GM18517 (cell line): ENCODE data around the gene UHMK1.
A peak's percentile ranks its signal among the peaks of the same experiment; 100 is the strongest.

Experiments used
- ATAC-seq: cut with Tn5 transposase; IDR thresholded peaks from one replicate; pipeline ENCODE4 v1.9.1; 2021; ENCODE audit warnings: mild to moderate bottlenecking, moderate library complexity; ENCODE audit not compliant: unreplicated experiment

The UHMK1 gene

DNA sequence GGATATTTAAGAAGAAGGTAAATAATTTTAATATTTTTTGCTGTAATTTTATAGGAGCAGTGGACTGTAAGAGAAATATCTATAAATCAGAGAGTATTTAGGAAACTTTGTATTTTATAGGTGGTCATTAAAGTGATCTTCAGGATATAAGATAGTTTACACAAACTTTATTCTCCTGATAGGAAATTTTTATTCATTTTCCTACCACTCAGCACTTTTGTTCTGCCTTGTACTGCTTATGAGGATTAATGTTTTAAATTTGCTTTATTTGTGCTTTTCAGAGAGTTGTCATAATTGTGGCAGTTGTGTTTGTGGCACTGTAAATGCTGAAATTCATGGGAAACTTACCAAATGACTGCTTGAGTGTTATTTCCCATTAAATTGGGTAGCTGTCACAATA lies 29.7 kb downstream of the UHMK1 start:
- no peak for ATAC-seq

- peak; percentile 88 for ATAC-seq
Observed at GRCh38 chr1:162530307-162530987, 32.8 kb downstream of the UHMK1 start.

DNA sequence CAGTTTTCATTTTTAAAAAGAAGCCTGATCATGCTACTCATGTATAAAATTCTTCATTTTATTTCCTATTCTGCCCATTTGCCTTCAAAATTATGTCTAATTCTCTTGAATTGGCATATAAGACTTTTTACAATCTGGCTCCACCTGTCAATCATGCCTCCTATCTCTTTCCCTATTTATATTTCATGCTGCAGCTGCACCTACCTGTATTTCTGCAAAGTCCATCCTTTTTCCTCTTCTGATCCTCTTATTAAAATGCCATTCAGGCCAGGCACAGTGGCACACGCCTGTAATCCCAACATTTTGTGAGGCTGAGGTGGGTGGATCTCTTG lies 33.3 kb downstream of the UHMK1 start:
- ATAC-seq, result no peak

DNA sequence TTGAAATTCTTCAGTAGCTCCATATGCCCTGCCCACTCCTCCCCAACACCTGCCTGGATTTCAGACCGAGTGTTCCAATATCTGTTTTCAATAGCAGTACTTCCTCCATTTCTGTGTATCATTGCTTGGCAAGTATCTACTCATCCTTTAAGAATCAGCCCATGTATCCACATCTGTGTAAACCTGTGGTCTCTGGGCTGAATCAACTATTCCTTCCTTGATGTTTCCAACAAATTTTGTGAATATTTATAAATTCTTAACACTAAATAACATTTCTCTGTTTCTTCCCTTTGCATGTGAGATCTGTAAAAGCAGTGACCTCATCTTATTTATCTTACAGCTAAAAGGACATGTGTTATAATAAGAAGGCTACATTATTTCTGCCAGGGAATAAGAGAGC lies 37.9 kb downstream of the UHMK1 start:
- ATAC-seq, result no peak

GRCh38 chr1:162536511-162536910 lies 38.9 kb downstream of the UHMK1 start:
- no peak for ATAC-seq

DNA sequence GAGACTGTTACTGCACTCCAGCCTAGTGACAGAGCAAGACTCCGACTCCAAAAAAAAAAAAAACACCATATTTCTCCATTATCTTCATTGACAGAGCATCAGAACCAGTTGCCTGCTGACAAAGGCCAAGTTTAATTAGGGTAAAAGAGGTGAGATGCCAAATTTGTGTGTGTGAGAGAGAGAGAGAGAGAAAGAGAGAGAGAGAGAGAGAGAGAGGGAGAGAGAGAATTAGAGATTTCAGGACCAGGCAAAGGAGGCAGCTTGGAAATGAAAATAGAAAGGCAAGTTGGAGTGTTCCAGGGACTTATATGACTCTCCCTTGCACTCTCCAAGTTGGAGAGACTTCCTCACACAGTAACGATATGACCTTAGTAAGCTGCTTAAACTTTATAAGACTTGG lies 39.6 kb downstream of the UHMK1 start:
- no peak for ATAC-seq

GRCh38 chr1:162538815-162539431 lies 41.3 kb downstream of the UHMK1 start:
- no peak for ATAC-seq

GRCh38 chr1:162541619-162542141 lies 44.1 kb downstream of the UHMK1 start:
- ATAC-seq, result no peak

DNA sequence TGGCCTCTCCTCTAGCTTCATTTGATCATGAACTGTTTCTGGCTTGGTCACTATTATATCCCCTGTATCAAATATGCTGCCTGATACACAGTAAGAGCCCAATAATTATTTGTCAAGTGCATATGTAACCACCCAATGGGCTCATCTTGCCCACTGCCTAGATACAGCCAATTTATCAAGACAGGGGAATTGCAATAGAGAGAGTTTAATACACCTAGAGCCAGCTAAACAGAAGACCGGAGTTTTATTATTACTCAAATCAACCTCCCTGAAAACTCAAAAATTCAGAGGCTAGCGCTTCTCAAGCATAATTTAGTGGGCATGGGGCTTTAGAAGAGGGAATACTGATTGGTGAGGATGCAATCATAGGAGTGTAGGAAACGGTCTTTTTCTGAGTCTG lies 45.6 kb downstream of the UHMK1 start:
- ATAC-seq, result no peak

DNA sequence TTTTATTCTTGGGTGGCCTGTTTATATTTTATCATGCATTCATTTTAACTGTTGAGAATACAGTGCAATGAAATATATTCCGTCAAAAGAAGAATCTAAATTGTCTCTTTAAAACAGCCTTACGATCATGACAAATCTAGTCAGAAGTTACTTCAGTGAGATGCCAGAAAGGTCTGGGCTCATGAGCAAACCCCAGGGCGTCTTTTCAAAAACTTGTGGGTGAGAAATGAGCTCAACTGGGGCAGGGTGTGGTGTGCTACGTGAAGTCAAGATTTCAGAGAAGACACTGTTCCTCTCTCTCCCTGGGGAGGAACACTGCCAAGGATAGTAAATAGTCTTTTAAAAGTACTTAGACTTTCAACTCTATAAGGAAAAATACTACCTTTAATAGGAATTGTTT lies 50.6 kb downstream of the UHMK1 start:
- ATAC-seq, result no peak

DNA sequence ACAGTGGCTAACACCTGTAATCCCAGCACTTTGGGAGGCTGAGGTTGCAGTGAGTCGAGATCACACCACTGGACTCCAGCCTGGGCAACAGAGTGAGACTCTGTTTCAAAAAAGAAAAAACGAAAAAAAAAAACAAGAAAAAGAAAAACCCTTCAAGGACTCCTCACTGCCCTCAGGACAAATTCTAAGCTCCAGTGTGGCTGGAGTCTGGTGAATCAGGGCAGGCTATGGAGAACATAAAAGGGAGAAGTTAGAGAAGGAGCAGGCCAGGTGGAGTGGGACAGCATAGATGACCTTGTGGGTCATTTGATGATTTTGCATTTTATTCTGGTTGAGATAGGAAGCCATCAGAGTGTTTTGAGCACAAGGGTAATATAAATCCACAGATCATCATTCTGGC lies 51.4 kb downstream of the UHMK1 start:
- no peak for ATAC-seq

DNA sequence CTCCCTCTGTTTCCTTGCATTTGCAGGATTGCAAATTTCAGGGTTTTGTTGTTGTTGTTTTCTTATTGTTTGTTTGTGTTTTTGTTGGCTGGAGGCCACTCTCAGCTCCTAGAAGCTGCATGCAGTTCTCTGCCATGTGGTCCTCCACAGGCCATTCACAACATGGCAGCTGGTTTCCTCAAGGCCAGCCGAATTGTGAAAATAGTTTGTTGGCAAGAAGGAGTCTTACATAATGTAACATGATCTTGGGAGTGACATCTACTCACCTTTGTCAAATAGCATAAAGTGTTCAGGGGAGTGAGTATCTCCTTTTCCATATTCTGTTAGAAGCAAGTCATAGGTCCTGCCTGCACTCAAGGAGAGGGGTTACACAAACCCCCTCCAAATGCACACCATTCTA lies 53.3 kb downstream of the UHMK1 start:
- no peak for ATAC-seq

DNA sequence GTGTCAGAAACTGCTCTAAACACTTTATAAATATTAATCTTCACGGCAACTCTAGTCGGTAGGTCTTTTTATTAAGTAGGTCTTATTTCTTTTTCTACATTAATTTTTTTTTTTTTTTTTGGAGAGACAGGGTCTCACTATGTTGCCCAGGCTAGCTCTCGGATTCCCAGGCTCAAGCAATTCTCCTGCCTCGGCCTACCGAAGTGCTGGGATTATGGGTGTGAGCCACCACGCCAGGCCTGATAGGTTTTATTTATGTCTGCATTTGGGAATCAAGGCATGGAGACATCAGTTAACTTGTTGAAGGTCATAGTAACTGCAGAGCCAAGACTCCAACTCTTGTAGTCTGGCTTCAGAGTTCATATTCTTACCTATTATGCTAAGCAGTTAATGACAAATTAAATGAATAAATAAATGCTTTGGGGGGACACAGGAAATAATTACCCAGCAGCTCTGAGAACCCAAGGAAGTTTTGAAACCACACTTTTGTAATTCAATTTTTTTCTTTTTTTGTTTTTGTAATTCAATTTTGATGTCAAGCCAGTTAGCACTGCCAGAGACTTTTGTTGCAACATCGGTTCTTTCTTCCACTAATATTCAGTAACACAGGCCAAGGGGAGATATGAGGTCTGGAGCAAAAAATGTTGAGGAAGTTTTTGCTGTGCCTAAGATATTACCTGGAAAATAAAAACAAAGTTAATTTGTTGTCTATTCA lies 54.5 kb downstream of the UHMK1 start:
- ATAC-seq, result no peak

- ATAC-seq, result no peak
Observed at GRCh38 chr1:162552684-162553252, 55.1 kb downstream of the UHMK1 start.

GRCh38 chr1:162554258-162554657 lies 56.6 kb downstream of the UHMK1 start:
- no peak for ATAC-seq

GRCh38 chr1:162557536-162557935 lies 59.9 kb downstream of the UHMK1 start:
- ATAC-seq, result no peak

DNA sequence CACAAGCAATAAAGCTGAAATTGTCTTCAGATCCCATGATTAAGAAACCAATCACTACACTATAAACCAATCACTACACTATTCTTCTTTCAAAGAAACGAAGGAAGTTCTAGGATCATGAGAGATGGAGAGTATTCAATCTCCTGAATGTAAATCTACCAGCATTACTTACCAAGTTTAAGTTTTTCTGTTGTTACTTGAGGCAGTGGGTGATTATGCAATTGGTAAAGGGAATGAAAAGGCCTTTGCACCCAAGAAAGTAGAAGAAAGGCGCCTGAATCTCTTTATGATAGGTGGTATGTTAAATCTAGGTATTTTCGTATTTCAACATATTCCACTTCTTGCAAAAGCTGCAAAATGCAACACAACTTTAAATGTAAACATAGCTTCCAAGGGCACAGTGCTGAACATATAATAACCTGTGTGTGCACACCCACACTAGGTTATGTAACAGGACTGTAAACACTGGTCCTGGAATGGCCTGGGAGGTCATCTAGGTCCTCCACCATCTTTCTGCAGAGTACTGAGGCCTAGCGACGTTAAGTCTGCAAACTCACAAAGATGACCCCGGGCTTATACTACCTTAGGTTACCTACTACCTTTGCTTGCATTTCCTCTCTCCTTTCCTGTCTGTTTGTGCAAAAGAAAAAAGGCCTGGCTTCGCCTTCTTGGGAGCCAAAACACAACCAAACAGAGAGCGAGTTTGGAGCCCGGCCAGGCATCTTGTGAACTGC lies 62.9 kb downstream of the UHMK1 start:
- no peak for ATAC-seq

- peak; percentile 91 for ATAC-seq
Observed at GRCh38 chr1:162561037-162561615, 63.5 kb downstream of the UHMK1 start.

DNA sequence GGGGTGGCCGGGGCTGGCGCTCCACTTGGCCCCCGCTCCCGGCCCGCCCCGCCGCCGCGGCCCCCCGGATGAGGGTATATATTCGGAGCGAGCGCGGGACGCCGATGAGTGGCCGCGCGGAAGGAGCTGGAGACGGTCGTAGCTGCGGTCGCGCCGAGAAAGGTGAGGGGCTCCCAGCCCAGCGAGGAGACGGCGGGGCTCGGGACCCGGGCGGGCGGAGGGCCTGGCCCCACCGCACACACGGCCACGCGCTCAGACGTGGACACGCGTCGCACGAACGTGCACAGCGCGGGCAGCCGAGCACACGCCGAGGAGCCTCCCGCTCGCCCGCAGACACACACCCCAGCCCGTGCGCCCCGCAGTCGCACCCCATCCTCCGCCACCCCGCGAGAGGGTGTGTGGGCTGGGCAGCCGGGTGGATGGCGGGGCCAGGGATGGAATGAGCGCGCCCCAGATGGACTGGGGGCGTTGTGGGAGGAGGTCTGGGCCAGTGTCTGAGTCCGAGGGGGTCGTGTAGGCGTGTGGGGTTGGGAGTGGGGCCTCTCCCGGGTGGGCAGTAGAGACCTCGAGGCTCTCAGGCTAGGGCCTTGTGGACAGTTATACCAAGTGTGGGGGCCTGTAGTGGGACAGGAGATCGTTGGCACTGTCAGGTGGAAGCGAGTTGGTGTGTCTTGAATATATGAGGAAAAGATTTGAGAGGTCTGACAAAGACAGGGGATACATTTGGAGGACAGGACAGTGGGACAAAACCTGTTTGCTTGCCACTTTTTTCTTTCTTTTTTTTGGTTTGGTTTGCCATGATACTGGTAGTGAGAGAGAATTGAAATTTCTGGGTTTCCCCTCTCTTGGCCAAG lies 64.2 kb downstream of the UHMK1 start, which contains the start of gene UAP1:
Gene UAP1, plus strand, starts transcription at position 107 of the 854 bp plus-strand sequence. CDS start 4,347 bp downstream, outside the sequence.
- peak; percentile 37 for ATAC-seq

- ATAC-seq, result no peak
Observed at GRCh38 chr1:162562470-162562828, 64.8 kb downstream of the UHMK1 start.
